ENCODE measurements around the gene MAB21L4.

DNA sequence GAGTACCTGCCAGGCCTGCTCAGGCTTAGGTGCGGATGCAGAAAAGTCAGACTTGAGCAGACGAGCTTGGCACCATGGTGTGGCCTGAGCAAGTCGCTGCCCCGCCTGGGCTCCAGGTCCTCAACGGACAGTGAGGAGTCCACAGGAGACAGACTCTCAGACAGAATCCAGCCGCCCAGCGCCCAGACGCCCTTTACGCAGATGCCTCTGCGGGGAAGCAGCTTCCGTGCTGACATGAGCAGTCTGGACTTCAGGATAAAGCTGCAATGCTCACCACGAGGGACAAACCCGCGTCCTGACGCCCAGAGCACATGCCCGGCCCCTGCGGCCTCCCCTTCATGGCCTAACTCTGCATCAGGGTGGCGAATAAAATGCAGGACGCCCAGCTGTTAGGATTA is 3.5 kb upstream of the MAB21L4 start:
- no peak for TF ChIP-seq CTCF (conservative IDR thresholded peaks at IDR 0.05)
- no peak for TF ChIP-seq ZFX (IDR thresholded peaks at IDR 0.05)

Measured in C4-2B (cell line).